ACC112 (cell line): ENCODE measurements around the gene CYP2C8.
"Not testable (repeated sequence)": the region's sequence is repeated elsewhere in the genome, so short reads cannot be mapped to it uniquely, and the experiment has no call there.

Experiments
- H2AFZ ChIP-seq: fragments of 200-600 bp; sonication (generic); one replicate; pipeline ENCODE4 v1.6.0; 2017; ENCODE audit warnings: antibody characterized with exemption, low read length; ENCODE audit not compliant: unreplicated experiment
- H3K27ac ChIP-seq: fragments of 200-600 bp; sonication (generic); 2 replicates; pipeline ENCODE4 v1.5.1; 2014; ENCODE audit warnings: low read depth, mild to moderate bottlenecking, antibody characterized with exemption, low read length, moderate library complexity
- H3K27me3 ChIP-seq: fragments of 200-600 bp; sonication (generic); 2 replicates; pipeline ENCODE4 v1.6.1; 2014; ENCODE audit warnings: mild to moderate bottlenecking, antibody characterized with exemption, low read length, moderate library complexity, mixed read lengths; ENCODE audit not compliant: insufficient read depth
- H3K36me3 ChIP-seq: fragments of 200-600 bp; sonication (generic); 2 replicates; pipeline ENCODE4 v1.6.1; 2016; ENCODE audit warnings: mild to moderate bottlenecking, antibody characterized with exemption, low read length, moderate library complexity, mixed read lengths; ENCODE audit not compliant: insufficient read depth
- H3K4me1 ChIP-seq: fragments of 200-600 bp; sonication (generic); one replicate; pipeline ENCODE4 v1.6.1; 2016; ENCODE audit warnings: low read length, mixed read lengths; ENCODE audit not compliant: insufficient read depth, unreplicated experiment, control insufficient read depth
- H3K4me3 ChIP-seq: fragments of 200-600 bp; sonication (generic); 2 replicates; pipeline ENCODE4 v1.5.1; 2014; ENCODE audit warnings: mild to moderate bottlenecking, low read depth, low read length
- H3K79me2 ChIP-seq: fragments of 200-600 bp; sonication (generic); one replicate; pipeline ENCODE4 v1.6.0; 2016; ENCODE audit warnings: low read length; ENCODE audit not compliant: control insufficient read depth, unreplicated experiment, insufficient read depth

The CYP2C8 gene

GRCh38 chr10:95069286-95069685 lies at the start of gene CYP2C8:
Gene CYP2C8 (minus strand): TSS chr10:95069497. CDS start chr10:95069402, 95 bp downstream.
- Histone ChIP-seq H2AFZ (no peak within 1 kb of the TSS), H3K36me3 (no peaks in the 10 kb centered on the region), H3K27ac (no peak within 1 kb of the TSS), H3K4me3 (no peak within 1 kb of the TSS), H3K79me2 (no peaks in the 10 kb centered on the region), H3K4me1 (no peaks in the 10 kb centered on the region), H3K27me3 (no peaks in the 10 kb centered on the region)

- Histone ChIP-seq H3K4me3 (no peak overlapping the region), H3K4me1 (no peaks in the 10 kb centered on the region), H2AFZ (no peak overlapping the region), H3K36me3 (no peaks in the 10 kb centered on the region), H3K79me2 (no peaks in the 10 kb centered on the region), H3K27me3 (peaks cover 3% of the 10 kb centered on the region; the same call in 1 of the 2 replicates), H3K27ac (no peak overlapping the region)
Observed at GRCh38 chr10:95116869-95117269, 47.6 kb upstream of the CYP2C8 start.

- not testable (repeated sequence) for H3K27me3 ChIP-seq, H3K4me1 ChIP-seq, H3K36me3 ChIP-seq, H3K27ac ChIP-seq, H3K4me3 ChIP-seq, H2AFZ ChIP-seq, H3K79me2 ChIP-seq
Observed at GRCh38 chr10:95110823-95111222, 41.5 kb upstream of the CYP2C8 start.

GRCh38 chr10:95097805-95098204 lies 28.5 kb upstream of the CYP2C8 start:
- Histone ChIP-seq H3K79me2 (no peaks in the 10 kb centered on the region), H3K4me1 (no peaks in the 10 kb centered on the region), H3K27ac (no peak overlapping the region), H3K36me3 (no peaks in the 10 kb centered on the region), H2AFZ (no peak overlapping the region), H3K27me3 (no peaks in the 10 kb centered on the region), H3K4me3 (no peak overlapping the region)

- no peaks in the 10 kb centered on the region for H3K36me3 ChIP-seq
- H3K27me3 ChIP-seq: no peaks in the 10 kb centered on the region
- no peak overlapping the region for H3K4me3 ChIP-seq
- H2AFZ ChIP-seq: no peak overlapping the region
- H3K79me2 ChIP-seq: no peaks in the 10 kb centered on the region
- H3K27ac ChIP-seq: no peak overlapping the region
- no peaks in the 10 kb centered on the region for H3K4me1 ChIP-seq
Observed at GRCh38 chr10:95096143-95096542, 26.8 kb upstream of the CYP2C8 start.

- H3K4me1 ChIP-seq, H3K36me3 ChIP-seq, H3K4me3 ChIP-seq, H3K79me2 ChIP-seq, H3K27ac ChIP-seq, H3K27me3 ChIP-seq, H2AFZ ChIP-seq: not testable (repeated sequence)
Observed at GRCh38 chr10:95079626-95080025, 10.3 kb upstream of the CYP2C8 start.

- H3K79me2 ChIP-seq: no peaks in the 10 kb centered on the region
- no peaks in the 10 kb centered on the region for H3K36me3 ChIP-seq
- no peaks in the 10 kb centered on the region for H3K27me3 ChIP-seq
- no peak overlapping the region for H3K27ac ChIP-seq
- H3K4me1 ChIP-seq: no peaks in the 10 kb centered on the region
- no peak overlapping the region for H3K4me3 ChIP-seq
- no peak overlapping the region for H2AFZ ChIP-seq
Observed at GRCh38 chr10:95077556-95077955, 8.3 kb upstream of the CYP2C8 start.

- H3K4me1 ChIP-seq: no peaks in the 10 kb centered on the region
- H3K27ac ChIP-seq: no peak overlapping the region
- no peak overlapping the region for H3K4me3 ChIP-seq
- no peaks in the 10 kb centered on the region for H3K79me2 ChIP-seq
- H2AFZ ChIP-seq: no peak overlapping the region
- no peaks in the 10 kb centered on the region for H3K27me3 ChIP-seq
- H3K36me3 ChIP-seq: no peaks in the 10 kb centered on the region
Observed at GRCh38 chr10:95071107-95071660, 1.9 kb upstream of the CYP2C8 start.

GRCh38 chr10:95064125-95064524 lies 5.2 kb downstream of the CYP2C8 start:
- H3K79me2 ChIP-seq: not testable (repeated sequence)

GRCh38 chr10:95056744-95057363 lies 12.4 kb downstream of the CYP2C8 start:
- H3K79me2 ChIP-seq: no peaks in the 10 kb centered on the region
- no peaks in the 10 kb centered on the region for H3K27me3 ChIP-seq
- H3K4me3 ChIP-seq: no peak overlapping the region
- H3K4me1 ChIP-seq: no peaks in the 10 kb centered on the region
- no peaks in the 10 kb centered on the region for H3K36me3 ChIP-seq
- no peak overlapping the region for H2AFZ ChIP-seq
- H3K27ac ChIP-seq: no peak overlapping the region

More at GRCh38 chr10:95064125-95064524, 5.2 kb downstream of the CYP2C8 start:
- not testable (repeated sequence) for H3K4me3 ChIP-seq, H3K27me3 ChIP-seq, H3K27ac ChIP-seq, H3K36me3 ChIP-seq, H3K4me1 ChIP-seq, H2AFZ ChIP-seq

GRCh38 chr10:95049919-95050318 lies 19.4 kb downstream of the CYP2C8 start:
- no peak overlapping the region for H3K4me3 ChIP-seq
- H3K79me2 ChIP-seq: no peaks in the 10 kb centered on the region
- H3K27ac ChIP-seq: no peak overlapping the region
- no peak overlapping the region for H2AFZ ChIP-seq
- no peaks in the 10 kb centered on the region for H3K36me3 ChIP-seq
- H3K4me1 ChIP-seq: no peaks in the 10 kb centered on the region
- no peaks in the 10 kb centered on the region for H3K27me3 ChIP-seq
